ENCODE results near the gene FOLR1.

The FOLR1 gene

GRCh38 chr11:72236774-72237111 lies 44.8 kb downstream of the FOLR1 start:
- DNase-seq, result no peak

DNA sequence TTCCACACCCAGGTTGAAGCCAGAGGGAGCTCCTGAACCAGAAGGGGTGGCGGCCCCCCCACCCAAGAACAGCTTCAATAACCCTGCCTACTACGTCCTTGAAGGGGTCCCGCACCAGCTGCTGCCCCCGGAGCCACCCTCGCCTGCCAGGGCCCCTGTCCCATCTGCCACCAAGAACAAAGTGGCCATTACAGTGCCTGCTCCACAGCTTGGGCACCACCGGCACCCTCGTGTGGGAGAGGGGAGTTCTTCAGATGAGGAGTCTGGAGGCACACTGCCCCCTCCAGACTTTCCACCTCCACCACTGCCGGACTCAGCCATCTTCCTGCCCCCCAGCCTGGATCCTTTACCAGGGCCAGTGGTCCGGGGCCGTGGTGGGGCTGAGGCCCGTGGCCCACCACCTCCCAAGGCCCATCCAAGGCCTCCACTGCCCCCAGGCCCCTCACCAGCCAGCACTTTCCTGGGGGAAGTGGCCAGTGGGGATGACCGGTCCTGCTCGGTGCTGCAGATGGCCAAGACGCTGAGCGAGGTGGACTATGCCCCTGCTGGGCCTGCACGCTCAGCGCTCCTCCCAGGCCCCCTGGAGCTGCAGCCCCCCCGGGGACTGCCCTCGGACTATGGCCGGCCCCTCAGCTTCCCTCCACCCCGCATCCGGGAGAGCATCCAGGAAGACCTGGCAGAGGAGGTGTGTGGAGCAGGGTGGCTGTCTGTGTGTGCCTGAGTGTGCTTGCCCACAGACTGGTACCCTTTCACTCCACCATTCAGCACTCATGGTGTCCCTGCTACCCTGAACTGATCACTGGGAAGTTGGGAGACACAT lies 45.4 kb downstream of the FOLR1 start:
- no peak for DNase-seq

- peak in 1 of 2 donors; percentile 58 for DNase-seq
Measured at GRCh38 chr11:72238040-72238450, 46.1 kb downstream of the FOLR1 start.

DNA sequence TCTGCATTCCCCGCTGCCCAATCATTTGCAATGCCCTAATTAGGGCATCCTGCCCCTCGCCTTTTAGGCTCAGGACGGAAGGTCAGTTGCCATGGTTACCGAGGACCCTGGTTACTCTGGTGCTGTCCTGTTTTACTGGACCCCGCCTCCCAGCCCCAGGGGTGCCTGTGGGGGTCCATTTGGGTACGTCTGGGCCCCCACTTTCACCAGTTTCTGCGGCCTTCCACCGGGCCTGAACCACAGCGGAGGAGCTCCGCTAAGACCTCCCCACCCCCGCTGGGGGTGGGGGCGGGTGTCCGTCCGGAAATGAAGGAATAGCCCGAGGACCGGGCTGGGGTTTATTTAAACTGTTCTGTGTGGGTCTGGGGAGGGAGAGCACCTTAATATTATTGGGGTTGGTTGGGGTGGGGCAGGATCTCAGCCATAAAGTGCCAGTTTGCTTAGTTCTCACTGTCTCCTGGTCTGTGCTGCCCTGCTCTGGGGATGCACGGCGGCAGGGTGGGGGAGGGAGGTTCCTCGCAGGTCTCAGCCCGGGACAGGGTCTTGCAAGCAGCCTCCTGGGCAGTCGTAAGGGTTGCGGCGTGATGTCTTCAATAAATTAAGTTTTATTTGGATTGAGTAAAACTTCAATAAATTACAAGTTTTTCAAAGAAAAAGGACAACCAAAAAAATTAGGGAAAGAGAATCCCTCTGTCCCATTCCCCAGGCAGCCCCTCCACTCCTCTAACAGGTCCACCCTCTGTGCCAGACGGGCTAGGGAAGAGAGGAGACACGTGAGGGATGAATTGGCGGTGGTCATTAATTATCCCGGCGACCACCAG lies 46.8 kb downstream of the FOLR1 start:
- no peak for DNase-seq

DNA sequence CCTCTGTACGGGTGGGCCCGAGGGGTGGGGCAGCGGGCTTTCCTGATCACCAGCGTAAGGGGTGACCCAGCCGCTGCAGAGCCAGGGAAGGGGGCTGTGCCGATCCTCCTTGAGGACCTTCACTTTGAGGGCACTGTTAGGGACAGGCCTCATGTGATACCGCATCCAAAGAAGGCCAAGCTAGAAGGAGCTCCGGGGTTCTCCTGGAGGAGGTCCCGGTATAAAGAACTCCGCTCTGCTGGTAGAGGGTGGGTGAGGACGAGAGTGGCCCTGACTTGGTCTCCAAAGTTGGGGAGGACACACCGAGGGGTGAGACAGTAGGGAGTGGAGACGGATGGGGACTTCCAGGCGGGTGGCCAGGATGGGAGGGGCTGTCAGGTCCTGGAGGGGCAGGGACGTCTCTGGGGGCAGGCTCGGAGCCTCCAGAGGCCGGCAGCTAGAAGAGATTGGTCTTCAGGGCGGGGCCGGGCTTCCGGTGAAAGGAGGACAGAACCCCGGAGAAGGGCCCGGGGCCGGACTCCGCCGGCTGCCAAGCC lies 47.4 kb downstream of the FOLR1 start:
- no peak for DNase-seq

GRCh38 chr11:72239849-72240460 lies 48.0 kb downstream of the FOLR1 start:
- DNase-seq, result peak in 1 of 2 donors; percentile 34

DNA sequence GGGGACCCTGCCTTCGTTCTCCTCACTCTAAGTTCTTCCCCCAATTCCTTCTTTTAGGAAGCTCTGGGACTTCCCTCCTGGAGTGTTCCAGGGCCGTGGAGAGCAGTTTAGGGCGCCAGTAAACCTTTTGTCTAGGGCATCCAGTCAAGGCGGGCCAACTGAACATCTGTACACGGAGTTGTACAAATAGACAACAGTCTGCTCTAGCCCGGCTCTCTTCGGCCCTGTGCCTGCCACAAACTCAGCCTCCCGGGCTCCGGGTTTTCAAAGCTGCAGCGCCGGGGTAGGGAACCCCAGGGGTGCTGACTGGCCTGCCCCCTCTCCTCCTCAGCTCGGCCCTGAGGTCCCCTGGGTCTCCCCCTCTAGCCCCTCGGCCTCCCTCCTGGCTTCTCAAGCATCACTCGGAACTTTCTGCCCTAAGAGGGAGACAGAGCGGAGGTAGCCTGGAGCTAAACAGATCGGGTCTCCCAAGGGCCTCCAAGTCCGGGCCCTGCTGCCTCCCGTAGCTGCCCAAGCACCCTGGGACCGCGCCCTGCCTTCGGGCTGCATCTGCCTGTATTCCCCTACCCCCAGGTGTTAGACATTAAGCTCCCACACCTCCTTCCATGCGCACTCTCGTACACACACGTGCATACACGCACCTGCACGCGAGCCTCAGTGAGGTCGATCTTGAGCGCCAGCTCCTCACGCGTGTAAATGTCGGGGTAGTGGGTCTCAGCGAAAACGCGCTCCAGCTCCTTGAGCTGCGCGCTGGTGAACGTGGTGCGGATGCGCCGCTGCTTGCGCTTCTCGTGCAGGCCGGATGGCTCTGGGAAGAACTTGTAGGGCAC lies 48.7 kb downstream of the FOLR1 start:
- no peak for DNase-seq

DNA sequence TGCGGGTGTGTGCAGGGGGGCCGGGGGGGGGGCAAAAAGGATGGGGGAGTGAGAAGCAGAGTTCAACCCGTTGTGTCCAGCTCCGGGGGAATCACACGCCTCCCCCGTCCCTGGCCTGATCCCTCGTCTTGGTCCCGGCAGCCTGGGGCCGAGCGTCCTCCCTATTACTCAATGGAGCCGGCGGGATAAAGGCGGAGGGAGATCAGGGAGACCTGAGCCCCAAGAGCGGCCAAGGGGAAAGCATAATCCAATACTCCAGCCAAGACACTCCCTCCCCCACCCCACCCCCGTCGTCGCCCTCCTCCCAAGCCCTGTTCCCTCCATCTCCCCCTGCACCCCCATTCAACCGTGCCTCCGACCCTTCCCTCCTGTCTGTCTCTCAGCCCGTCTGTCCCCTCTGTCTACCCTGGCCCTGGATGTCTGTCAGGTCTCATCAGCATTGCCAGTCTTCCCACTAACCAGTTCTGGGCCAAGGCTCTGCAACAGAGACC lies 49.4 kb downstream of the FOLR1 start:
- DNase-seq, result no peak

- DNase-seq, result no peak
Measured at GRCh38 chr11:72242141-72242540, 50.2 kb downstream of the FOLR1 start.

DNA sequence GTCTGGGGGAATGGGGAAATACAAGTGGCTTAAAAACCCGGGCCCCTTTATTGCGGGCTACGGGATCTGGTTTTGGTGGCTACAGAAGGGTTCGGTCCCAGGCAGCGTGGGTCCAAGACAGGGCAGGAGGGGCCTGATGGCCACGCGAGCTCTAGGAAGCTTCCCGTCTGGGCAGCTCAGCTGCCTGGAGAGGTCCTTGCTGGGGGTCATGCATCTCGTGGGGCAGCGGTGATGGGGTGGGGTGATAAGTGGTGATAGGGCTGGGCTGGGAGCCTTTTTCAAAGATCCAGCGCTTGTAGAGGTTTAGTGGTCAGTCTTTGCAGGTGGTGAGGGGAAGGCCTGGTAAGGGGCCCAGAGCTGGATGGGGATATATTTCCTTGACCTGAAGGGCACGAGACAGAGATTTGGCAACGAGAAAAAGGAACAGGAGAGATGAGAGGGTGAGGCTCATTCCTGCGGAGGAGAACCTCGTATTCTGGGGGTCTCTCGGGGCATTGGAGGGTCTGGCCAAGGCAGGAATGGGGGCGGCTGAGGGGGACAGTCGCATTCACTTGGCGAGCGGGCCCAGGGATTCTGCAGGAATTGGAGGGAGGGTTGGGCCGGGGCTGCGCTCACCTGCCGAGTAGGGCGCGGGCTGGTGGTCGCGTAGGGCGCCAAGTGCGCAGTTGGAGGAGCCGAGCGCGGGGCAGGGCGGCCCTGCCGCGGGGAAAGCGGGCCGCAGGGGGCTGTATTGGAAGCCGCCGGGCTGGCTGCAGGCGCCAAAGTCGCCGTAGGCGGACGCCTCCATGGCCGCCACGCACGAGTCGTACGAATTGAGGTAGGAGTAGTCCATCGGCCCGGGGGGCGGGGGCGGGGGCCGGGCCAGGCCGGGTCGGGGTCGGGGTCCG lies 51.5 kb downstream of the FOLR1 start:
- no peak for DNase-seq

DNA sequence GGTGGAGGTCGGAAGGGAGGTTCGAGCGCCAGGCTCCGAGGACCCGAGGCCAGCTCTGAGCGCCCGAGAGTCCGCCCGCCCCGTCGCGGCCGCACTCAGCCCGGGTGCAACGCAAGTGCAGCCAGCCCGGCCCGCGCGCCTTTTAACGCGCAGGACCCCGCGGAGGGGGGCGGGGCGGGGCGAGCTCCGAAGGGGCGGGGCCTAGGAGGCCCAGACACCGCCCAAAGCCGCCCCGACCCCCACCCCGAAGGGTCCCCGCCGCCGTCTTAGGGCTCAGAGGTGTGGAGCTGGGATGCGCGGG lies 52.1 kb downstream of the FOLR1 start, which contains the start of gene PHOX2A:
Gene PHOX2A (minus strand): TSS at position 117 of the 301 bp plus-strand sequence. CDS start 172 bp downstream, outside the sequence.
- no peak for DNase-seq

DNA sequence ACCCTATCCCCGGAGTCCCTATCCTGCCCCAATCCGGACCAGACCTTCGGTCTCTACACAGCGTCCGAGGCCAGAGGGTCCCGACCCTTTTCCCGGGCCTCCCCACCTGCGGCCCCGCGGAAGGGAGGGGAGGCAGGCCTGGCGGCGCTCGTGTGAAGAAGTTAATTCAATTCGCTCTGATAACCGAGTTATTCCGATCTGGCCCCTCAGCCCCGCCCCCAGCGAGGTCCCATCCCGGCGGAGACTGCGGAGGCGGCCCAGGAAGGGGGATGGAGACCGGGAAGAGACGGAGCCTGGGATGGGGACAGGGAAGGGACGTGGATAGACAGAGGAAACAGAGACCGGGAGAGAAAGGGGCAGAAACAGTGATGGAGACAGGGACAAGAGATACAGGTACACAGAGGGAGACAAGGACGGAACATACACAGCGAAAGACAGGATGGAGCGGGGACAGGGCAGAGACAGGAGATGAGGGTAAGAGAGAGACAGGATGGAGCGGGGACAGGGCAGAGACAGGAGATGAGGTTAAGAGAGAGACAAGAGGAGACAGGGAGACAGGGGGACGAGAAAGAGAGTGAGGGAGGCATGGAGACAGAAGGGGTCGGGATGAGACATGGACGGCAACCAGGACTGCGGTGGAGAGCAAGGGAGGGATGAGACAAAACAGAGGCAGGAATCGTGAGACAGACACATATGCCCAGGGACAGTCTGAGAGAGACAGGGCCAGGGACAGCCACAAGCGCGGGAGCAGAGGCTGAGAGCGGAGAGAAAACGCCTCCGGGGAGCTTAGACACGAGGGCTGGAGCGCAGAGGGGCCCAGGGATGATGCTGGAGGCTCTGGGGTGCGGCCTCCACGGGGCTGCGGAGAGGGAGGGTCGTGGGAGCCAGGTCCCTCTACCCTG lies 52.7 kb downstream of the FOLR1 start:
- no peak for DNase-seq

- no peak for DNase-seq
Measured at GRCh38 chr11:72245263-72245816, 53.4 kb downstream of the FOLR1 start.

All from bone marrow (tissue), 2 donors.